Measurements from ENCODE around the gene CDK5R2. TPM values are rescaled to one million over a fixed set of nuclear protein-coding genes. Genes with fewer than 3 reads are reported as not detected.
A peak's percentile ranks its signal among the peaks of the same experiment; 100 is the strongest.

Gene CDK5R2
- total and polyA plus RNA-seq, 2 of the 13 experiments (the other 11 are each of a cell fraction or from before 2014, with no cell fraction given) = not detected

DNA sequence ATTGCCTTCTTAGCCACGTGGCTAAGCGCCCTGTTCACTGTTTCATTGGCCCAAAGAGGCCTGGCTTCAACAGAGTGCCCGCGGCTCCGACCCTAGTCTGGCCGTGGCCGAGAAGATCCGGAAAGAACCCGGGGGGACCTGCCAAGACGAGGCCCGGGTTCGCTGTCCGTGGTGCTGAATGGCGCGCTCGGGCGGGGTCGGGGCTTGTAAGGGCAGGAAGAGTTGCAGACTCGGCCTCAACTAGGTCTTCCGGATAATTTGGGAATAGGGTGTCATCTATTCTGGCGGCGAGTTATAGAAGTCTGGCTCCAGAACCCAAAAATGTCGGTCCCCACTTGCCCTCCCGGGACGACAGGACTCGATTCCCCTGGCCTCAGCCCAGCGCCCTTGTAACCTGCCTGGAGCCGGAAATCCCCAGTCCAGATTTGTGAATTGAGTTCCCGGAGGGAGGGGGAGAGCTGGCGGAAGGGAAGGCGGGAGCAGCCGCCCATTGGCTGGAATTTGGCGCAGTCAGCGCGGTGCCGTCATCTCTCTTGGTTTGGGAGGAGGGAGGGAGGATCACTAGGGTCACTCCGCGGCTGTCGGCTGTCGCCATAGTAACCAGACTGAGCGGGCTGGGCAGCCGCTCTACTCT is 3.5 kb downstream of the CDK5R2 start (continued):
- peak; percentile 78; the same call in 1 of the 2 replicates for TF ChIP-seq FOXC1 (CRISPR knock-in tag; IDR thresholded peaks at IDR 0.05; ENCODE audit: borderline replicate concordance)
- 0 out of 2 replicates have a peak, but pooled peaks have one; percentile 79 for TF ChIP-seq ZFP90 (CRISPR knock-in tag; IDR thresholded peaks at IDR 0.05; ENCODE audit: borderline replicate concordance)
- TF ChIP-seq ZNF121 (CRISPR knock-in tag; IDR thresholded peaks at IDR 0.05) = no peak
- TF ChIP-seq ZNF382 (CRISPR knock-in tag; IDR thresholded peaks at IDR 0.05; ENCODE audit: borderline replicate concordance) = no peak
- TF ChIP-seq ZNF256 (CRISPR knock-in tag; conservative IDR thresholded peaks at IDR 0.05) = peak; percentile 96; the same call in 1 of the 2 replicates
- peak; percentile 73; the same call in 1 of the 2 replicates for TF ChIP-seq SIX4 (CRISPR knock-in tag; IDR thresholded peaks at IDR 0.05)
- TF ChIP-seq, protein P1, sequence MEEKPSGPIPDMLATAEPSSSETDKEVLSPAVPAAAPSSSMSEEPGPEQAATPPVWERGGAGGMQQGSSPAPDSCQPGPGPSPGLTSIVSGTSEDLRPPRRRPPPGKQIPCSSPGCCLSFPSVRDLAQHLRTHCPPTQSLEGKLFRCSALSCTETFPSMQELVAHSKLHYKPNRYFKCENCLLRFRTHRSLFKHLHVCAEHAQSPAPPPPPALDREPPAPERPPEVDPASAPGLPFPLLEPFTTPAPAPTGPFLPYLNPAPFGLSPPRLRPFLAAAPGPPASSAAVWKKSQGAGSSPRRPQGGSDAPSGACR (CRISPR knock-in tag; IDR thresholded peaks at IDR 0.05) = no peak
- TF ChIP-seq TSC22D2 (CRISPR knock-in tag; IDR thresholded peaks at IDR 0.05; ENCODE audit: borderline replicate concordance) = peak; percentile 98; the same call in 1 of the 2 replicates
- TF ChIP-seq, protein P2, sequence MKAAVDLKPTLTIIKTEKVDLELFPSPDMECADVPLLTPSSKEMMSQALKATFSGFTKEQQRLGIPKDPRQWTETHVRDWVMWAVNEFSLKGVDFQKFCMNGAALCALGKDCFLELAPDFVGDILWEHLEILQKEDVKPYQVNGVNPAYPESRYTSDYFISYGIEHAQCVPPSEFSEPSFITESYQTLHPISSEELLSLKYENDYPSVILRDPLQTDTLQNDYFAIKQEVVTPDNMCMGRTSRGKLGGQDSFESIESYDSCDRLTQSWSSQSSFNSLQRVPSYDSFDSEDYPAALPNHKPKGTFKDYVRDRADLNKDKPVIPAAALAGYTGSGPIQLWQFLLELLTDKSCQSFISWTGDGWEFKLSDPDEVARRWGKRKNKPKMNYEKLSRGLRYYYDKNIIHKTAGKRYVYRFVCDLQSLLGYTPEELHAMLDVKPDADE (CRISPR knock-in tag; IDR thresholded peaks at IDR 0.05) = no peak
- peak; percentile 99 for TF ChIP-seq KLF6 (CRISPR knock-in tag; IDR thresholded peaks at IDR 0.05)
- TF ChIP-seq, protein P3, sequence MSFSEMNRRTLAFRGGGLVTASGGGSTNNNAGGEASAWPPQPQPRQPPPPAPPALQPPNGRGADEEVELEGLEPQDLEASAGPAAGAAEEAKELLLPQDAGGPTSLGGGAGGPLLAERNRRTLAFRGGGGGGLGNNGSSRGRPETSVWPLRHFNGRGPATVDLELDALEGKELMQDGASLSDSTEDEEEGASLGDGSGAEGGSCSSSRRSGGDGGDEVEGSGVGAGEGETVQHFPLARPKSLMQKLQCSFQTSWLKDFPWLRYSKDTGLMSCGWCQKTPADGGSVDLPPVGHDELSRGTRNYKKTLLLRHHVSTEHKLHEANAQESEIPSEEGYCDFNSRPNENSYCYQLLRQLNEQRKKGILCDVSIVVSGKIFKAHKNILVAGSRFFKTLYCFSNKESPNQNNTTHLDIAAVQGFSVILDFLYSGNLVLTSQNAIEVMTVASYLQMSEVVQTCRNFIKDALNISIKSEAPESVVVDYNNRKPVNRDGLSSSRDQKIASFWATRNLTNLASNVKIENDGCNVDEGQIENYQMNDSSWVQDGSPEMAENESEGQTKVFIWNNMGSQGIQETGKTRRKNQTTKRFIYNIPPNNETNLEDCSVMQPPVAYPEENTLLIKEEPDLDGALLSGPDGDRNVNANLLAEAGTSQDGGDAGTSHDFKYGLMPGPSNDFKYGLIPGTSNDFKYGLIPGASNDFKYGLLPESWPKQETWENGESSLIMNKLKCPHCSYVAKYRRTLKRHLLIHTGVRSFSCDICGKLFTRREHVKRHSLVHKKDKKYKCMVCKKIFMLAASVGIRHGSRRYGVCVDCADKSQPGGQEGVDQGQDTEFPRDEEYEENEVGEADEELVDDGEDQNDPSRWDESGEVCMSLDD (CRISPR knock-in tag; IDR thresholded peaks at IDR 0.05; ENCODE audit: borderline replicate concordance) = peak; percentile 83; the same call in 1 of the 2 replicates
- peak; percentile 90; the same call in 1 of the 2 replicates for TF ChIP-seq ZNF274 (CRISPR knock-in tag; IDR thresholded peaks at IDR 0.05)
- TF ChIP-seq, protein P4, sequence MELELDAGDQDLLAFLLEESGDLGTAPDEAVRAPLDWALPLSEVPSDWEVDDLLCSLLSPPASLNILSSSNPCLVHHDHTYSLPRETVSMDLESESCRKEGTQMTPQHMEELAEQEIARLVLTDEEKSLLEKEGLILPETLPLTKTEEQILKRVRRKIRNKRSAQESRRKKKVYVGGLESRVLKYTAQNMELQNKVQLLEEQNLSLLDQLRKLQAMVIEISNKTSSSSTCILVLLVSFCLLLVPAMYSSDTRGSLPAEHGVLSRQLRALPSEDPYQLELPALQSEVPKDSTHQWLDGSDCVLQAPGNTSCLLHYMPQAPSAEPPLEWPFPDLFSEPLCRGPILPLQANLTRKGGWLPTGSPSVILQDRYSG (CRISPR knock-in tag; IDR thresholded peaks at IDR 0.05) = peak; percentile 91
- no peak for TF ChIP-seq BRD4 (CRISPR knock-in tag; IDR thresholded peaks at IDR 0.05)
- no peak for TF ChIP-seq ZNF644 (CRISPR knock-in tag; IDR thresholded peaks at IDR 0.05; ENCODE audit: low read depth)
- no peak for TF ChIP-seq NR2C2 (CRISPR knock-in tag; IDR thresholded peaks at IDR 0.05; ENCODE audit: borderline replicate concordance)
- TF ChIP-seq, protein P5, sequence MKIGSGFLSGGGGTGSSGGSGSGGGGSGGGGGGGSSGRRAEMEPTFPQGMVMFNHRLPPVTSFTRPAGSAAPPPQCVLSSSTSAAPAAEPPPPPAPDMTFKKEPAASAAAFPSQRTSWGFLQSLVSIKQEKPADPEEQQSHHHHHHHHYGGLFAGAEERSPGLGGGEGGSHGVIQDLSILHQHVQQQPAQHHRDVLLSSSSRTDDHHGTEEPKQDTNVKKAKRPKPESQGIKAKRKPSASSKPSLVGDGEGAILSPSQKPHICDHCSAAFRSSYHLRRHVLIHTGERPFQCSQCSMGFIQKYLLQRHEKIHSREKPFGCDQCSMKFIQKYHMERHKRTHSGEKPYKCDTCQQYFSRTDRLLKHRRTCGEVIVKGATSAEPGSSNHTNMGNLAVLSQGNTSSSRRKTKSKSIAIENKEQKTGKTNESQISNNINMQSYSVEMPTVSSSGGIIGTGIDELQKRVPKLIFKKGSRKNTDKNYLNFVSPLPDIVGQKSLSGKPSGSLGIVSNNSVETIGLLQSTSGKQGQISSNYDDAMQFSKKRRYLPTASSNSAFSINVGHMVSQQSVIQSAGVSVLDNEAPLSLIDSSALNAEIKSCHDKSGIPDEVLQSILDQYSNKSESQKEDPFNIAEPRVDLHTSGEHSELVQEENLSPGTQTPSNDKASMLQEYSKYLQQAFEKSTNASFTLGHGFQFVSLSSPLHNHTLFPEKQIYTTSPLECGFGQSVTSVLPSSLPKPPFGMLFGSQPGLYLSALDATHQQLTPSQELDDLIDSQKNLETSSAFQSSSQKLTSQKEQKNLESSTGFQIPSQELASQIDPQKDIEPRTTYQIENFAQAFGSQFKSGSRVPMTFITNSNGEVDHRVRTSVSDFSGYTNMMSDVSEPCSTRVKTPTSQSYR (CRISPR knock-in tag; IDR thresholded peaks at IDR 0.05; ENCODE audit: borderline replicate concordance) = peak; percentile 66
- no peak for TF ChIP-seq POLR2AphosphoS5 (IDR thresholded peaks at IDR 0.05; ENCODE audit: low read depth, low read length)
- TF ChIP-seq ZNF83 (CRISPR knock-in tag; IDR thresholded peaks at IDR 0.05; ENCODE audit: borderline replicate concordance) = peak; percentile 77; the same call in 1 of the 2 replicates
- peak; percentile 90 for TF ChIP-seq ZNF605 (CRISPR knock-in tag; IDR thresholded peaks at IDR 0.05)
- no peak for TF ChIP-seq NPAS2 (CRISPR knock-in tag; IDR thresholded peaks at IDR 0.05; ENCODE audit: borderline replicate concordance)
- TF ChIP-seq ZNF460 (CRISPR knock-in tag; IDR thresholded peaks at IDR 0.05; ENCODE audit: borderline replicate concordance) = no peak
